ENCODE results near the gene TGM5. TPM values are rescaled to one million over a fixed set of nuclear protein-coding genes. Genes with fewer than 3 reads are reported as not detected.

Gene TGM5
- total and polyA plus RNA-seq, 11 donors = 1.2 TPM; not detected in 10

DNA sequence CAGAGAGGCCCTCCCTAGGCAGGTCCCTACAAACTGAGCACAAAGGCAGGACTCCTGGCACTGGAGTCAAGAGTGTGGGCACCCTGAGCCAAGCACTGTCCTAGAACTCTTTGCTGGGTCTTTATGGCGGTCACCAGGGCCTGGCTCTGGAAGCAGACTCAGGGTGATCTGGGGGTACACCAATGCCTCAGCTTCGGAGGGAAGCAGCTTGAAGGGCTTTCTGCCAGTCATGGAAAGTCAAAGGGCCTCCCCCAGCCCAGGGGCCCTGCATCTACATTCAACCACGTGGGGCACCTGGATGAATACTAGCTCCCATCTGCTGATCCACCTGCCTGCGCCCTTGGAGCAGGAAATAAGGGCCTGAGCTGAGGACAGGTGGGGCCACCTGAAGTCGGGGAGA lies 53.3 kb downstream of the TGM5 start:
- ATAC-seq (no peak), DNase-seq (no peak)
- no peak overlapping the region for H3K27ac ChIP-seq
- H3K9me3 ChIP-seq = no peaks in the 10 kb centered on the region
- 79 to 89% (median 86%) methylated on average over 4 to 5 of the region's 5 CpGs for WGBS, 4 donors
- no peak for TF ChIP-seq POLR2A (IDR thresholded peaks at IDR 0.05)
- TF ChIP-seq, protein P1, sequence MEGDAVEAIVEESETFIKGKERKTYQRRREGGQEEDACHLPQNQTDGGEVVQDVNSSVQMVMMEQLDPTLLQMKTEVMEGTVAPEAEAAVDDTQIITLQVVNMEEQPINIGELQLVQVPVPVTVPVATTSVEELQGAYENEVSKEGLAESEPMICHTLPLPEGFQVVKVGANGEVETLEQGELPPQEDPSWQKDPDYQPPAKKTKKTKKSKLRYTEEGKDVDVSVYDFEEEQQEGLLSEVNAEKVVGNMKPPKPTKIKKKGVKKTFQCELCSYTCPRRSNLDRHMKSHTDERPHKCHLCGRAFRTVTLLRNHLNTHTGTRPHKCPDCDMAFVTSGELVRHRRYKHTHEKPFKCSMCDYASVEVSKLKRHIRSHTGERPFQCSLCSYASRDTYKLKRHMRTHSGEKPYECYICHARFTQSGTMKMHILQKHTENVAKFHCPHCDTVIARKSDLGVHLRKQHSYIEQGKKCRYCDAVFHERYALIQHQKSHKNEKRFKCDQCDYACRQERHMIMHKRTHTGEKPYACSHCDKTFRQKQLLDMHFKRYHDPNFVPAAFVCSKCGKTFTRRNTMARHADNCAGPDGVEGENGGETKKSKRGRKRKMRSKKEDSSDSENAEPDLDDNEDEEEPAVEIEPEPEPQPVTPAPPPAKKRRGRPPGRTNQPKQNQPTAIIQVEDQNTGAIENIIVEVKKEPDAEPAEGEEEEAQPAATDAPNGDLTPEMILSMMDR (IDR thresholded peaks at IDR 0.05) = no peak
- peaks cover 0 to 5% (median 0%) of the 10 kb centered on the region in 12 donors for H3K4me1 ChIP-seq
- H3K36me3 ChIP-seq = no peaks in the 10 kb centered on the region
- no peak overlapping the region for H3K4me3 ChIP-seq
- intact Hi-C loops (cut with DNase I) = no loop called here
- H3K27me3 ChIP-seq = peaks cover 0 to 7% (median 0%) of the 10 kb centered on the region in 9 donors

DNA sequence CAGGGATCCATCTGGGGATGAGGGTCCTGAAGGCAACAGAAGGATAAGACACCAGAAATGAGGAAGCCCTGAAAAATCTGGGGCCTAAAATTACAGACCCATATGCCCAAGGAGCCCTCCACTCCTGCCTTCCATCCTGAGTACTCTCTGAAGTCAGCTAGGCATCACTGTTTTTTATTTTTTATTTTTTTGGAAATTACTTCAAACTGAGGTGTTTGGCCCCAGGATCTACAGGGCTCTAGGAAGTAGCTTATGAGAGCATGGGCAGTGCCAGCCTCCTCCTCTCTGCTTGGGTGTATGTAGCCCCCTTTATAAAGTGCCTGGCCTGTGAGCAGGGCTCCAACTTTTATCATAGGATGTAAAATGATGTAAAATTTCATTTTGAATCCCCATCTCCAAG lies 53.8 kb downstream of the TGM5 start:
- H3K4me3 ChIP-seq = no peak overlapping the region
- DNase-seq = no peak
- no peaks in the 10 kb centered on the region for H3K9me3 ChIP-seq
- intact Hi-C loops (cut with DNase I) = no loop called here
- ATAC-seq = no peak
- peaks cover 0 to 12% (median 0%) of the 10 kb centered on the region in 9 donors for H3K27me3 ChIP-seq
- H3K4me1 ChIP-seq = peaks cover 0 to 5% (median 0%) of the 10 kb centered on the region in 12 donors
- no peaks in the 10 kb centered on the region for H3K36me3 ChIP-seq
- TF ChIP-seq, protein P1 (IDR thresholded peaks at IDR 0.05) = no peak
- no peak for TF ChIP-seq POLR2A (IDR thresholded peaks at IDR 0.05)
- H3K27ac ChIP-seq = no peak overlapping the region

DNA sequence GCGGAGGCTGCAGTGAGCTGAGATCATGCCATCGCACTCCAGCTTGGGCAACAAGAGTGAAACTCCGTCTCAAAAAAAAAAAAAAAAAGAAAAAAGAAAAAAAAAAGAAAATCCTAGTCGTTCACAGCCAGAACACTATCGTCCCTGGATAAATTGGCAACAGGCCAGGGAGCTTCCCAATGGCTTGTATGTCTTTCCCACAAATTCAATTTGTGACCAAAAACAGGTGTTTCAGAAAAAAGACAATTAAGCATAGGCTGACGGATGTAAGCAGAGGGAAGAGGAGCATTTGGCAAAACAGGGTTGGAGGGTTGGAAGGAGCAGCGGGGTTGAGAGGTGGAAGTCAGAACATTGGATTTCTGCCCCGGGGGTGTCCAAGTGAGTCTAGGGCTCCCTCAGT lies 54.4 kb downstream of the TGM5 start:
- intact Hi-C loops (cut with DNase I) = no loop called here
- H3K4me1 ChIP-seq = peaks cover 0 to 5% (median 0%) of the 10 kb centered on the region in 12 donors
- WGBS, 4 donors = 74 to 79% (median 75%) methylated on average over 8 of the region's 8 CpGs
- no peaks in the 10 kb centered on the region for H3K9me3 ChIP-seq
- no peak for DNase-seq
- TF ChIP-seq POLR2A (IDR thresholded peaks at IDR 0.05) = no peak
- TF ChIP-seq, protein P1 (IDR thresholded peaks at IDR 0.05) = no peak
- no peak overlapping the region for H3K27ac ChIP-seq
- peaks cover 0 to 14% (median 0%) of the 10 kb centered on the region in 9 donors for H3K27me3 ChIP-seq
- no peak overlapping the region for H3K4me3 ChIP-seq
- H3K36me3 ChIP-seq = no peaks in the 10 kb centered on the region
- ATAC-seq = no peak

DNA sequence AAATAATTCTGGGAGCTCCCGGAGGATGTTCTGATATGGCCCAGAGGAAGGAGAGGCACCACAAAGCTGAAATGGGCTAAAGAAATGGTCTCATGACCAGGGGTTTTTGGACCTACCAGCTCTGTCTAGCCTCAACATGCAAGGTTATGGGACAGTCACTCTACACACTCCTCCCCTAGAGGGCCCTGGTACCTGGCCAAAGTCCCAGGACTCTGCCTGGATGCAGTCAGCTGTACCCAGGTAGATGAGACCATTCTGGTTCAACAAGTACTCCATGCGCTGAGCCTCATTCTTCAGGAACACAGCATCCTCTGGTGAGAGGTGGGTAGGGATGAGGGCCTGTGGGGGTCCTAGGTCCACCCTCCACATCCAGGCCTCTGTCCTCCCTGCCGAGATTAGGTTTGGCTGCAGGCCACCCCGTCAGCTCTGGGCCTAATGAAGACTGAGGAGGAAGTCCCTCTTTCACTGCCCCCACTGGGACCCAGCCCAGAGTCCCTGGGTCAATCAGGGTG lies 55.4 kb downstream of the TGM5 start:
- ATAC-seq (no peak), DNase-seq (no peak)
- H3K4me3 ChIP-seq = no peak overlapping the region
- H3K36me3 ChIP-seq = no peaks in the 10 kb centered on the region
- 68 to 86% (median 74%) methylated on average over 4 of the region's 4 CpGs for WGBS, 4 donors
- TF ChIP-seq POLR2A (IDR thresholded peaks at IDR 0.05) = no peak
- TF ChIP-seq, protein P1 (IDR thresholded peaks at IDR 0.05) = no peak
- peaks cover 0 to 5% (median 0%) of the 10 kb centered on the region in 12 donors for H3K4me1 ChIP-seq
- H3K27ac ChIP-seq = no peak overlapping the region
- intact Hi-C loops (cut with DNase I) = no loop called here
- H3K9me3 ChIP-seq = no peaks in the 10 kb centered on the region
- peaks cover 0 to 14% (median 0%) of the 10 kb centered on the region in 9 donors for H3K27me3 ChIP-seq

Data from heart left ventricle (tissue), 16 donors.